ENCODE data around the gene ZFP90. TPM values are rescaled to one million over a fixed set of nuclear protein-coding genes. Genes with fewer than 3 reads are reported as not detected.
"Not testable (repeated sequence)": the region's sequence is repeated elsewhere in the genome, so short reads cannot be mapped to it uniquely, and the experiment has no call there.

Gene ZFP90
- total RNA-seq, 1 donor from 2014 or later = 33.6 TPM

GRCh38 chr16:68517606-68518166, 21.4 kb upstream of the ZFP90 start:
- no peak for DNase-seq (ENCODE audit: low spot score)

- DNase-seq (ENCODE audit: low spot score) = no peak
Observed at GRCh38 chr16:68519225-68519745, 19.8 kb upstream of the ZFP90 start.

- DNase-seq (ENCODE audit: low spot score) = peak; percentile 84
Observed at GRCh38 chr16:68520649-68521086, 18.4 kb upstream of the ZFP90 start.

GRCh38 chr16:68524069-68524820, 14.8 kb upstream of the ZFP90 start:
- no peak for DNase-seq (ENCODE audit: low spot score)

- no peak for DNase-seq (ENCODE audit: low spot score)
Observed at GRCh38 chr16:68526143-68526781, 12.8 kb upstream of the ZFP90 start.

- DNase-seq (ENCODE audit: low spot score) = no peak
Observed at GRCh38 chr16:68526782-68527145, 12.3 kb upstream of the ZFP90 start.

GRCh38 chr16:68528233-68528632, 10.9 kb upstream of the ZFP90 start:
- no peak for DNase-seq (ENCODE audit: low spot score)

GRCh38 chr16:68528686-68529379, 10.3 kb upstream of the ZFP90 start:
- peak; percentile 87 for DNase-seq (ENCODE audit: low spot score)

GRCh38 chr16:68529608-68529930, 9.5 kb upstream of the ZFP90 start:
- no peak for DNase-seq (ENCODE audit: low spot score)

GRCh38 chr16:68529931-68530701, 9.0 kb upstream of the ZFP90 start:
- DNase-seq (ENCODE audit: low spot score) = peak; percentile 92

- DNase-seq (ENCODE audit: low spot score) = no peak
Observed at GRCh38 chr16:68533937-68534336, 5.2 kb upstream of the ZFP90 start.

- DNase-seq (ENCODE audit: low spot score) = no peak
Observed at GRCh38 chr16:68535331-68535730, 3.8 kb upstream of the ZFP90 start.

- DNase-seq (ENCODE audit: low spot score) = no peak
Observed at GRCh38 chr16:68539711-68540239, 684 bp downstream of the ZFP90 start.

- DNase-seq (ENCODE audit: low spot score) = no peak
Observed at GRCh38 chr16:68548947-68549346, 9.9 kb downstream of the ZFP90 start.

- DNase-seq (ENCODE audit: low spot score) = no peak
Observed at GRCh38 chr16:68553186-68553585, 14.1 kb downstream of the ZFP90 start.

GRCh38 chr16:68560341-68560740, 21.2 kb downstream of the ZFP90 start:
- not testable (repeated sequence) for DNase-seq (ENCODE audit: low spot score)

GRCh38 chr16:68563631-68564381, 24.7 kb downstream of the ZFP90 start:
- DNase-seq (ENCODE audit: low spot score) = no peak

- no peak for DNase-seq (ENCODE audit: low spot score)
Observed at GRCh38 chr16:68564382-68564985, 25.4 kb downstream of the ZFP90 start.

- no peak for DNase-seq (ENCODE audit: low spot score)
Observed at GRCh38 chr16:68574479-68574878, 35.4 kb downstream of the ZFP90 start.

GRCh38 chr16:68575082-68575481, 36.0 kb downstream of the ZFP90 start:
- no peak for DNase-seq (ENCODE audit: low spot score)

Data from ureter (tissue), 1 donor.